Medulla oblongata (tissue), 1 donor: ENCODE data around the gene KRTAP5-2.
A peak's percentile ranks its signal among the peaks of the same experiment; 100 is the strongest.

Experiments
- DNase-seq: peaks from one replicate; pipeline ENCODE4 v3.0.0-alpha.2; 2015; ENCODE audit errors: extremely low spot score

KRTAP5-2 gene

GRCh38 chr11:1567721-1568100, 30.4 kb downstream of the KRTAP5-2 start:
- no peak for DNase-seq

GRCh38 chr11:1567052-1567720, 30.9 kb downstream of the KRTAP5-2 start:
- no peak for DNase-seq

- DNase-seq: no peak
Measured at GRCh38 chr11:1566381-1567051, 31.6 kb downstream of the KRTAP5-2 start.

GRCh38 chr11:1565904-1566247, 32.2 kb downstream of the KRTAP5-2 start:
- DNase-seq: no peak

GRCh38 chr11:1565173-1565903, 32.8 kb downstream of the KRTAP5-2 start:
- DNase-seq: no peak

- peak; percentile 70 for DNase-seq
Measured at GRCh38 chr11:1564535-1565172, 33.4 kb downstream of the KRTAP5-2 start.

GRCh38 chr11:1563697-1564534, 34.2 kb downstream of the KRTAP5-2 start:
- no peak for DNase-seq

GRCh38 chr11:1563149-1563638, 34.9 kb downstream of the KRTAP5-2 start:
- no peak for DNase-seq

GRCh38 chr11:1562469-1563148, 35.5 kb downstream of the KRTAP5-2 start:
- DNase-seq: no peak

GRCh38 chr11:1561955-1562354, 36.1 kb downstream of the KRTAP5-2 start:
- no peak for DNase-seq

GRCh38 chr11:1561266-1561665, 36.8 kb downstream of the KRTAP5-2 start:
- DNase-seq: no peak

- DNase-seq: no peak
Measured at GRCh38 chr11:1560649-1561251, 37.3 kb downstream of the KRTAP5-2 start.

- DNase-seq: no peak
Measured at GRCh38 chr11:1560002-1560648, 38.0 kb downstream of the KRTAP5-2 start.

GRCh38 chr11:1559111-1559951, 38.8 kb downstream of the KRTAP5-2 start:
- DNase-seq: peak; percentile 97

- DNase-seq: no peak
Measured at GRCh38 chr11:1558775-1559110, 39.4 kb downstream of the KRTAP5-2 start.

- peak; percentile 58 for DNase-seq
Measured at GRCh38 chr11:1557904-1558774, 40.0 kb downstream of the KRTAP5-2 start.

- no peak for DNase-seq
Measured at GRCh38 chr11:1557051-1557884, 40.8 kb downstream of the KRTAP5-2 start.
